Endothelial cell (in vitro differentiated cells): ENCODE data around the gene FZD7. TPM values are rescaled to one million over a fixed set of nuclear protein-coding genes. Genes with fewer than 3 reads are reported as not detected.
A peak's percentile ranks its signal among the peaks of the same experiment; 100 is the strongest.

Source experiments
- DNase-seq: peaks from one replicate; pipeline ENCODE4 v3.0.0; 2021; ENCODE audit warnings: low spot score
- H3K27ac Mint-ChIP-seq: one replicate; pipeline ENCODE4 v1.8.0; 2021; ENCODE audit warnings: mixed read lengths, inconsistent platforms; ENCODE audit not compliant: unreplicated experiment
- H3K27me3 Mint-ChIP-seq: one replicate; pipeline ENCODE4 v1.8.0; 2021; ENCODE audit warnings: mild to moderate bottlenecking, moderate library complexity, mixed read lengths, inconsistent platforms; ENCODE audit not compliant: unreplicated experiment
- H3K36me3 Mint-ChIP-seq: one replicate; pipeline ENCODE4 v1.8.0; 2021; ENCODE audit warnings: mild to moderate bottlenecking, low read depth, mixed read lengths, inconsistent platforms; ENCODE audit not compliant: unreplicated experiment
- H3K4me1 Mint-ChIP-seq: one replicate; pipeline ENCODE4 v1.8.0; 2021; ENCODE audit warnings: mild to moderate bottlenecking, mixed read lengths, inconsistent platforms; ENCODE audit not compliant: unreplicated experiment
- H3K4me3 Mint-ChIP-seq: one replicate; pipeline ENCODE4 v1.8.0; 2021; ENCODE audit warnings: mild to moderate bottlenecking, mixed read lengths, inconsistent platforms; ENCODE audit not compliant: unreplicated experiment
- H3K9me3 Mint-ChIP-seq: one replicate; pipeline ENCODE4 v1.8.0; 2021; ENCODE audit warnings: mixed read lengths, inconsistent platforms; ENCODE audit not compliant: unreplicated experiment
- CTCF ChIP-seq: fragments of 200-600 bp; sonication (generic); IDR thresholded peaks from one replicate; pipeline ENCODE4 v1.5.0; 2021; ENCODE audit warnings: antibody characterized with exemption; ENCODE audit not compliant: unreplicated experiment
- total RNA-seq: library from RNA; stranded (reverse); fragmentation: NEBNext Ultra II Directional; extraction: Animal tissue kit (Norgen Biotek cat#: 25700); gene quantifications from one replicate; pipeline ENCODE4 v1.2.1, GENCODE V29; 2021; ENCODE audit not compliant: unreplicated experiment

The FZD7 gene
- total RNA-seq, 1 donor from 2014 or later = 42.2 TPM

- Mint-ChIP-seq H3K36me3 (peaks cover 3% of the 10 kb centered on the region), H3K4me1 (peaks cover 32% of the 10 kb centered on the region), H3K27me3 (peaks cover 14% of the 10 kb centered on the region), H3K27ac (no peak overlapping the region), H3K4me3 (peak overlapping the region; percentile 92), H3K9me3 (no peaks in the 10 kb centered on the region)
- peak; percentile 45 for TF ChIP-seq CTCF
- peak; percentile 70 for DNase-seq
Observed at GRCh38 chr2:202035089-202035940, 1.7 kb downstream of the FZD7 start.

- Mint-ChIP-seq H3K4me3 (no peak overlapping the region), H3K4me1 (peaks cover 33% of the 10 kb centered on the region), H3K27me3 (peaks cover 14% of the 10 kb centered on the region), H3K36me3 (peaks cover 3% of the 10 kb centered on the region), H3K27ac (no peak overlapping the region), H3K9me3 (no peaks in the 10 kb centered on the region)
- peak; percentile 22 for DNase-seq
- TF ChIP-seq CTCF = no peak
Observed at GRCh38 chr2:202035941-202036372, 2.3 kb downstream of the FZD7 start.

GRCh38 chr2:202036601-202037037 lies 3.0 kb downstream of the FZD7 start:
- H3K4me1 Mint-ChIP-seq = peaks cover 29% of the 10 kb centered on the region
- no peak overlapping the region for H3K4me3 Mint-ChIP-seq
- no peak overlapping the region for H3K27ac Mint-ChIP-seq
- peak; percentile 36 for DNase-seq
- no peak for TF ChIP-seq CTCF
- H3K27me3 Mint-ChIP-seq = peaks cover 14% of the 10 kb centered on the region
- H3K9me3 Mint-ChIP-seq = no peaks in the 10 kb centered on the region
- peaks cover 3% of the 10 kb centered on the region for H3K36me3 Mint-ChIP-seq

DNA sequence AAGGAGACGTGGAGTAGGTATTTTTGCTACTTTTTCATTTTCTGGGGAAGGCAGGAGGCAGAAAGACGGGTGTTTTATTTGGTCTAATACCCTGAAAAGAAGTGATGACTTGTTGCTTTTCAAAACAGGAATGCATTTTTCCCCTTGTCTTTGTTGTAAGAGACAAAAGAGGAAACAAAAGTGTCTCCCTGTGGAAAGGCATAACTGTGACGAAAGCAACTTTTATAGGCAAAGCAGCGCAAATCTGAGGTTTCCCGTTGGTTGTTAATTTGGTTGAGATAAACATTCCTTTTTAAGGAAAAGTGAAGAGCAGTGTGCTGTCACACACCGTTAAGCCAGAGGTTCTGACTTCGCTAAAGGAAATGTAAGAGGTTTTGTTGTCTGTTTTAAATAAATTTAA lies 3.4 kb downstream of the FZD7 start:
- Mint-ChIP-seq H3K9me3 (no peaks in the 10 kb centered on the region), H3K36me3 (peaks cover 3% of the 10 kb centered on the region), H3K4me1 (peaks cover 26% of the 10 kb centered on the region), H3K4me3 (no peak overlapping the region), H3K27me3 (peaks cover 12% of the 10 kb centered on the region), H3K27ac (no peak overlapping the region)
- no peak for DNase-seq
- no peak for TF ChIP-seq CTCF
